Activated CD4-positive, alpha-beta T cell treated with anti-CD3 and anti-CD28 coated beads, Interleukin-2, amount 50 U/mL, for 4 hours (primary cell): Measurements from ENCODE around the gene SPEG.
A peak's percentile ranks its signal among the peaks of the same experiment; 100 is the strongest.

ENCODE experiments used
- DNase-seq, 2 experiments: peaks; one replicate each; pipeline ENCODE4 v3.0.0-alpha.2; 2020

Gene SPEG

GRCh38 chr2:219482674-219483405 lies 48.2 kb downstream of the SPEG start:
- no peak for DNase-seq

- DNase-seq: no peak
Measured at GRCh38 chr2:219483451-219484342, 49.1 kb downstream of the SPEG start.

- no peak for DNase-seq
Measured at GRCh38 chr2:219484343-219485200, 49.9 kb downstream of the SPEG start.

- DNase-seq: no peak
Measured at GRCh38 chr2:219485201-219485580, 50.5 kb downstream of the SPEG start.

GRCh38 chr2:219486380-219486959 lies 51.8 kb downstream of the SPEG start:
- DNase-seq: no peak

- DNase-seq: no peak
Measured at GRCh38 chr2:219488149-219488843, 53.7 kb downstream of the SPEG start.

GRCh38 chr2:219488844-219489194 lies 54.2 kb downstream of the SPEG start:
- no peak for DNase-seq

- no peak for DNase-seq
Measured at GRCh38 chr2:219489315-219489714, 54.7 kb downstream of the SPEG start.

GRCh38 chr2:219490186-219490585 lies 55.5 kb downstream of the SPEG start:
- no peak for DNase-seq

GRCh38 chr2:219490600-219491130 lies 56.0 kb downstream of the SPEG start:
- DNase-seq: no peak

- DNase-seq: no peak
Measured at GRCh38 chr2:219491278-219491963, 56.8 kb downstream of the SPEG start.

- DNase-seq: no peak
Measured at GRCh38 chr2:219492575-219492974, 57.9 kb downstream of the SPEG start.

GRCh38 chr2:219493086-219493485 lies 58.4 kb downstream of the SPEG start:
- DNase-seq: no peak

GRCh38 chr2:219494952-219495530 lies 60.4 kb downstream of the SPEG start:
- no peak for DNase-seq

GRCh38 chr2:219495531-219496122 lies 61.0 kb downstream of the SPEG start:
- DNase-seq: peak; percentile 45 to 53

- no peak for DNase-seq
Measured at GRCh38 chr2:219496247-219496824, 61.7 kb downstream of the SPEG start.

GRCh38 chr2:219496825-219497494 lies 62.3 kb downstream of the SPEG start:
- DNase-seq: no peak

GRCh38 chr2:219497495-219498279 lies 63.0 kb downstream of the SPEG start:
- no peak for DNase-seq
